Smooth muscle cell of the brain vasculature (primary cell): ENCODE results near the gene OR51I2.

Experiments
- DNase-seq: peaks from one replicate; pipeline ENCODE4 v3.0.0-alpha.2; 2012; ENCODE audit warnings: low read depth, low spot score

The OR51I2 gene

DNA sequence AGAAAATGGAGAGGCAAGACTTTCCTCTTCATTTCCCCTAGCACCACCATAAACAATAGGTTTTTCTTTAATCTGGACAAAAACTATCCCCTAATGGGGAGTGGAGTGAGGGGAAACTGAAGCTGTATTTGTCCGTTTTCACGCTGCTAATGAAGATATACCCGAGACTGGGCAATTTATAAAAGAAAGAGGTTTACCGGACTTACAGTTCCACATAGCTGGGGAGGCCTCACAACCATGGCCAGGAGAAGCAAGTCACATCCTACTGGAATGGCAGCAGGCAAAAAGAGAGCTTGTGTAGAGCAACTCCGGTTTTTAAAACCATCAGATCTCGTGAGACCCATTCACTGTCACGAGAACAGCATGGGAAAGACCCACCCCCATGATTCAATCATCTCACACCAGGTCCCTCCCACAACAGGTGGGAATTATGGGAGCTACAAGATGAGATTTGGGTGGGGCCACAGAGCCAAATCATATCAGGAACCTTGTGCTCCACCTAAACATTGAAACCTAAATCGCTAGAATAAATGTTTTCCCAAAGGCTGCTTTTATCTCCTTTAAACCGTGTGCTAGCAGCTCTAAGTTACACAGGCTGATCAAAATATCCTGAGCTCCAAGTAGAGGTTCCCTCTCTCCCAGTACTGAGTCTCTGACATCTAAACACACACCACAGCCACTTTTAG, 56.4 kb downstream of the OR51I2 start:
- no peak for DNase-seq
